Hepatocyte (in vitro differentiated cells): ENCODE measurements around the gene INTS12. TPM values are rescaled to one million over a fixed set of nuclear protein-coding genes. Genes with fewer than 3 reads are reported as not detected.

Experiments used
- DNase-seq: peaks from one replicate; pipeline ENCODE4 v3.0.0-alpha.2; 2016; ENCODE audit warnings: low spot score
- H2AFZ ChIP-seq: fragments of 200-600 bp; sonication (generic); 2 replicates; pipeline ENCODE4 v1.6.0; 2016; ENCODE audit warnings: antibody characterized with exemption, mild to moderate bottlenecking
- H3K27ac ChIP-seq: fragments of 200-600 bp; sonication (generic); 2 replicates; pipeline ENCODE4 v1.5.1; 2016; ENCODE audit warnings: mild to moderate bottlenecking
- H3K27me3 ChIP-seq: fragments of 200-600 bp; sonication (generic); 2 replicates; pipeline ENCODE4 v1.6.1; 2016
- H3K36me3 ChIP-seq: fragments of 200-600 bp; sonication (generic); replicated peaks from 2 replicates; pipeline ENCODE4 v1.5.1; 2016; ENCODE audit warnings: low read depth; ENCODE audit not compliant: insufficient read depth
- H3K4me1 ChIP-seq: fragments of 200-600 bp; sonication (generic); 2 replicates; pipeline ENCODE4 v1.5.1; 2016; ENCODE audit warnings: mild to moderate bottlenecking, moderate library complexity; ENCODE audit not compliant: insufficient read depth
- H3K4me2 ChIP-seq: fragments of 200-600 bp; sonication (generic); 2 replicates; pipeline ENCODE4 v1.6.0; 2016
- H3K4me3 ChIP-seq: fragments of 200-600 bp; sonication (generic); 2 replicates; pipeline ENCODE4 v1.5.1; 2016; ENCODE audit warnings: mild to moderate bottlenecking
- H3K79me2 ChIP-seq: fragments of 200-600 bp; sonication (generic); 2 replicates; pipeline ENCODE4 v1.6.0; 2017; ENCODE audit warnings: mild to moderate bottlenecking
- H3K9me2 ChIP-seq: fragments of 200-600 bp; sonication (generic); replicated peaks from 2 replicates; pipeline ENCODE4 v1.6.0; 2017; ENCODE audit warnings: mild to moderate bottlenecking; ENCODE audit not compliant: insufficient read depth
- H3K9me3 ChIP-seq: fragments of 200-600 bp; sonication (generic); 2 replicates; pipeline ENCODE4 v1.5.1; 2016; ENCODE audit warnings: low read depth, mild to moderate bottlenecking
- H4K20me1 ChIP-seq: fragments of 200-600 bp; sonication (generic); 2 replicates; pipeline ENCODE4 v1.6.0; 2016; ENCODE audit warnings: mild to moderate bottlenecking; ENCODE audit not compliant: insufficient read depth, poor library complexity, severe bottlenecking
- EZH2 ChIP-seq: fragments of 200-600 bp; sonication (generic); IDR thresholded peaks from 2 replicates; pipeline ENCODE4 v1.6.1; 2016; ENCODE audit warnings: antibody characterized with exemption, mild to moderate bottlenecking, borderline replicate concordance
- EZH2phosphoT487 ChIP-seq: fragments of 200-600 bp; sonication (generic); IDR thresholded peaks from one replicate; pipeline ENCODE4 v1.6.1; 2018; ENCODE audit warnings: antibody characterized with exemption, mild to moderate bottlenecking, low read depth, moderate library complexity; ENCODE audit not compliant: unreplicated experiment, severe bottlenecking
- WGBS: methylation state at CpG from one replicate; pipeline ENCODE4 v1.1.6; 2016; ENCODE audit warnings: low lambda C conversion rate; ENCODE audit errors: missing lambda C conversion rate; 5-methylcytosine and 5-hydroxymethylcytosine counted together
- polyA plus RNA-seq: library from polyadenylated mRNA; unstranded; fragments of >200 nt; fragmentation: Nextera tagmentation; extraction: Ambion mirVana; gene quantifications from 2 replicates; pipeline ENCODE4 v1.2.1, GENCODE V29; 2016
- total RNA-seq: library from RNA; depleted of rRNA; stranded (reverse); fragments of >200 nt; gene quantifications from 2 replicates; pipeline ENCODE4 v1.2.3, GENCODE V29; 2014
- TF ChIP-seq, protein P1 (sequence below): fragments of 200-600 bp; sonication (generic); IDR thresholded peaks from 2 replicates; pipeline ENCODE4 v1.5.1; 2016; ENCODE audit warnings: antibody characterized with exemption, mild to moderate bottlenecking; ENCODE audit not compliant: poor library complexity

Gene INTS12
- total and polyA plus RNA-seq, 2 experiments from 2014 or later = 17.3 to 20.8 TPM

GRCh38 chr4:105714071-105714521 lies 5.6 kb upstream of the INTS12 start:
- H3K9me2 ChIP-seq = no peaks in the 10 kb centered on the region
- H2AFZ ChIP-seq = no peak overlapping the region
- DNase-seq = no peak
- TF ChIP-seq EZH2phosphoT487 = no peak
- TF ChIP-seq, protein P1, sequence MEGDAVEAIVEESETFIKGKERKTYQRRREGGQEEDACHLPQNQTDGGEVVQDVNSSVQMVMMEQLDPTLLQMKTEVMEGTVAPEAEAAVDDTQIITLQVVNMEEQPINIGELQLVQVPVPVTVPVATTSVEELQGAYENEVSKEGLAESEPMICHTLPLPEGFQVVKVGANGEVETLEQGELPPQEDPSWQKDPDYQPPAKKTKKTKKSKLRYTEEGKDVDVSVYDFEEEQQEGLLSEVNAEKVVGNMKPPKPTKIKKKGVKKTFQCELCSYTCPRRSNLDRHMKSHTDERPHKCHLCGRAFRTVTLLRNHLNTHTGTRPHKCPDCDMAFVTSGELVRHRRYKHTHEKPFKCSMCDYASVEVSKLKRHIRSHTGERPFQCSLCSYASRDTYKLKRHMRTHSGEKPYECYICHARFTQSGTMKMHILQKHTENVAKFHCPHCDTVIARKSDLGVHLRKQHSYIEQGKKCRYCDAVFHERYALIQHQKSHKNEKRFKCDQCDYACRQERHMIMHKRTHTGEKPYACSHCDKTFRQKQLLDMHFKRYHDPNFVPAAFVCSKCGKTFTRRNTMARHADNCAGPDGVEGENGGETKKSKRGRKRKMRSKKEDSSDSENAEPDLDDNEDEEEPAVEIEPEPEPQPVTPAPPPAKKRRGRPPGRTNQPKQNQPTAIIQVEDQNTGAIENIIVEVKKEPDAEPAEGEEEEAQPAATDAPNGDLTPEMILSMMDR = no peak
- no peak for TF ChIP-seq EZH2
- H3K27ac ChIP-seq = no peak overlapping the region
- no peak overlapping the region for H3K4me2 ChIP-seq
- no peaks in the 10 kb centered on the region for H3K27me3 ChIP-seq
- no peaks in the 10 kb centered on the region for H4K20me1 ChIP-seq
- WGBS = 91% methylated on average over 5 of the region's 5 CpGs
- H3K36me3 ChIP-seq = no peaks in the 10 kb centered on the region
- H3K9me3 ChIP-seq = no peaks in the 10 kb centered on the region
- peaks cover 30% of the 10 kb centered on the region for H3K79me2 ChIP-seq
- no peak overlapping the region for H3K4me3 ChIP-seq
- peaks cover 7% of the 10 kb centered on the region for H3K4me1 ChIP-seq

DNA sequence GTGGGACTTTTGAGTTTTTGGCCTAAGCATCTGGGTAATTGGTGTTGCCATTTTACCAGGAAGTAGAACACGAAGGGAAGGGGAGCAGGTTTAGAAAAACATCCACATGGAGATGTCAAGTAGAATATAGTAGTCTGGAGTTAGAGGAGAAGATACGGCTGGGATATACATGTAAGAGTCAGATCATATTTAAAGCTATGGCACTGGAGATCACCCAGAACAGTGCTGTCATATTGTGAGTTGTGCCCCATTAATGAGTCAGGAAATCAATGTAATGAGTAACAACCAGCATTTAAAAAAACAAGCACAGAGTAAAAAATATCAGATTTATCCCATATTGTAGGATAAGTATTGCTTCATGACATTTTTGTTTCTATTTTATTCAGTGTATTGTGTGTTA lies 4.3 kb upstream of the INTS12 start:
- Histone ChIP-seq H3K4me2 (no peak overlapping the region), H2AFZ (no peak overlapping the region), H3K9me3 (no peaks in the 10 kb centered on the region), H3K4me1 (peaks cover 7% of the 10 kb centered on the region), H3K79me2 (peaks cover 33% of the 10 kb centered on the region), H4K20me1 (no peaks in the 10 kb centered on the region), H3K27ac (no peak overlapping the region), H3K4me3 (no peak overlapping the region), H3K27me3 (no peaks in the 10 kb centered on the region), H3K9me2 (no peaks in the 10 kb centered on the region), H3K36me3 (no peaks in the 10 kb centered on the region)
- no peak for DNase-seq
- no peak for TF ChIP-seq EZH2phosphoT487
- 88% methylated on average over 2 of the region's 2 CpGs for WGBS

DNA sequence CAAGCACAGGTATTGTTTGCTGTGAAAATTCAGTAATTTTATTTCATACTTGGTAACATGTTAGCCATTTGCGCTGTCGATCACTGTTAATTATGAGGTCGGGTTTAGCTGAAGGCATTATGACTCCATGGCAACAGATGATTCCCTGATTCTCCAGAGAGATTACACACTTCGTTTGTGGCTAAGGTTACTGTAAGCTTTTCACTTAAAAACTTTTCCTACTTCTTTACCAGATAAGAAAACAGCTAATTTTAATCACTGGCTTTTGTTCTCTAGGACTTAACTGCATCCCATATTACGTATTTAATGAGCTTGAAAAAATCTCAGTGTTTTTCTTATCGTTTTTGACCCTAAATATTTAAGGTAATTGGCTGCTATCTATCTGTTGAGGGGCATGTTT lies 2.2 kb upstream of the INTS12 start:
- no peaks in the 10 kb centered on the region for H3K36me3 ChIP-seq
- H3K9me2 ChIP-seq = no peaks in the 10 kb centered on the region
- H2AFZ ChIP-seq = no peak overlapping the region
- H3K4me3 ChIP-seq = no peak overlapping the region
- 60% methylated on average over 6 of the region's 6 CpGs for WGBS
- peaks cover 54% of the 10 kb centered on the region for H3K79me2 ChIP-seq
- no peaks in the 10 kb centered on the region for H3K27me3 ChIP-seq
- DNase-seq = no peak
- H3K4me1 ChIP-seq = peaks cover 17% of the 10 kb centered on the region
- H3K4me2 ChIP-seq = peak overlapping the region; percentile 80
- H3K27ac ChIP-seq = no peak overlapping the region
- H4K20me1 ChIP-seq = no peaks in the 10 kb centered on the region
- no peaks in the 10 kb centered on the region for H3K9me3 ChIP-seq
- TF ChIP-seq, protein P1 = no peak
- TF ChIP-seq EZH2 = no peak
- TF ChIP-seq EZH2phosphoT487 = no peak

DNA sequence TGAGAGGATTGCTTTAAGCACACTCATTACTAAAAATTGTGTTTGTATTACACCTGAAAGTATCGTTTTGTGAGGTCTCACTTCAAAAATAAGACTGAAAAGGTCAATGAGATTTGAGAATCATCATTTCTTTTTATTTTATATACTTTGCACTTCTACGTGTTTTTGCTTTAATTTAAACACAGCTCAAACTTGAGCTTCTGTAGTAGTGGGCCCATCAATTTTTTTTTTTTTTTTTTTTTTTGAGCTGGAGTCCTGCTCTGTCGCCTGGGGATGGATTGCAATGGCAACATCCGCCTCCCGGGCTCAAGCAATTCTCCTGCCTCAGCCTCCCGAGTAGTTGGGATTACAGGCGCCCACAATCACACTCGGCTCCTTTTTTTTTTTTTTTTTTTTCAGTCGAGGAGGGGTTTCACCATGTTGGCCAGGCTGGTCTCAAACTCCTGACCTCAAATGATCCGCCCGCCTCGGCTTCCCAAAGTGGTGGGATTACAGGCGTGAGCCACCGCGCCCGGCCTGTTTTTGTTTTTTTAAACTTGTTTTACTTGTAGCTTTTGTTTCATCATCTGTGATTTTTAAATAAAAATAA lies 1.6 kb upstream of the INTS12 start:
- Histone ChIP-seq H3K79me2 (peaks cover 60% of the 10 kb centered on the region), H3K4me1 (peaks cover 17% of the 10 kb centered on the region), H3K27me3 (no peaks in the 10 kb centered on the region), H3K36me3 (no peaks in the 10 kb centered on the region), H3K9me3 (no peaks in the 10 kb centered on the region), H4K20me1 (no peaks in the 10 kb centered on the region), H3K27ac (no peak overlapping the region), H2AFZ (peak overlapping the region; percentile 86), H3K4me2 (peak overlapping the region; percentile 80), H3K9me2 (no peaks in the 10 kb centered on the region), H3K4me3 (peak overlapping the region; percentile 81)
- WGBS = 63% methylated on average over 16 of the region's 16 CpGs
- no peak for DNase-seq
- TF ChIP-seq EZH2 (no peak), EZH2phosphoT487 (no peak)
- TF ChIP-seq, protein P1 = no peak
